ENCODE data around the gene ASCC3.

The ASCC3 gene

GRCh38 chr6:100721256-100721655 lies 159.9 kb downstream of the ASCC3 start:
- no peak for DNase-seq

DNA sequence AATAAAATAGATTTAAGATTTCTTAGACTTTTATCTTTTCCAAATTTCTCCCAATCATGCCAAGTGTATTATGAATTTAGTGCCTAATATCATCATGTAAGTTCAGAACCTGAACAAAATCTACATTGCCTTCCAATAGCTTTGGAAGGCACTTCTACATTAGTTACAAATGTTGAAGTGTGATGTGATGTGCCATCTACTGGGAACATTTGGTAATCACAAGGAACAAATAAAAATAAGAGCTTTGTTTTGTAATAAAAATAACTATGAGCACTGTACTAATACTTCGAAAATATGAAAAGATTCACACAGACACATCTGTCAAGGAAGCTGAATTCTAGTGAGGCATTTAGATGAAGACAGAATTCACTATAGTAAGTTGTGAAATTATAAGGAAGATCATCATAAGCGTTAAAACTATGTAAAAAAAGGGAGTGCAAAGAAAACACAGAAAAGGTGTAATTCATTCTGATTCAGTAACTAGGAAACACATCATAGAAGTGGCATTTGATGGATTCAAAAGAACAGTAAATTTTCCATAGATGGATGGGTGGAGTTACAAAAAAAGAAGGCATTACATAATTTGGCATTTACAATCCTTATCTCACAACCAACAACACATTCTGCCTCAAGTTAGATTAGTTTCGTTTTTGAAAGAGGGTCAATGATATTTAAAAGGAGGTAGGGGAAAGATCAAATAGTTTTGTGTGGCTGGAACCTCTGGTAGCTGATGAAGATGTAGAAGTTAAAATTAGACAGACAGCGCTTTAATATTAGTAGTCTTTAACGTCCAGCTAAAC lies 161.0 kb downstream of the ASCC3 start:
- peak in 1 of 2 experiments; percentile 5 for DNase-seq

GRCh38 chr6:100712997-100713396 lies 168.1 kb downstream of the ASCC3 start:
- no peak for DNase-seq

GRCh38 chr6:100706491-100706890 lies 174.6 kb downstream of the ASCC3 start:
- no peak for DNase-seq

DNA sequence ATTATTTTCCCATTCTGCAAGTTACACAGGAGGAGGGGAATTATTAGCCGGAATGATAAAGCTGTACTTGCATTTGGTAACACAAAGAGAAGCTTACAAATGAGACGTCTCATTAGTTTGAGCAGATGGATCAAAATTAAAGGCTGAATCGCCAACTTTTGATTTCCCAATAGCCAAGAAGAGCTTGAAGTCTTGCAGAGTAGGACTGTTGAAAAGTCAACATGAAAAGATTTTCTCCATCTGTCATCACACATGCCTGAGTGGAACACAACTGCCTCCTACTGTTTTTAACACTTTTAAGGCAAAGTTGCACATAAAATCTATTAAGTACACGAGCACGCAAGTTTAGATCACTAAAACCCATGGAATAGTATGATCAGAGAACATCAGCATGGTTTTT lies 176.2 kb downstream of the ASCC3 start:
- no peak for DNase-seq

DNA sequence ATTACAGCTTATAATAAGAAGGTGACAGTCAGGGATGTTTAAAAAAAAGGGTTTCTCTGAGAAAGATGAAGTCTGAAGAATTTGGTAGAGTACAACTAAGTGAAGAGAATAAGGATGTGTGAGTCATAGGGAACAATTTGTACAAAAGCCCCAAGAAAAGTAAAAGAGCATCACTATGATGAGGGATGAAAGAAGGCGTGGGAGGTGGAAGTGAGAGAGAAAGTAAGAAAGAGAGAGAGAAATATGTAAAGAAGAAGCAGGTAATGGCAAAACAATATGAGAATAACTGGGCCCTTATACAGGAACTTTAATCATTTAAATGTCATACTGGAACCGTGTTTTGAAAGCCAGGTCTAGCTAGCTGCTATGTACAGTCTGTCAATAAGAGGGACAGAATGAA lies 179.4 kb downstream of the ASCC3 start:
- no peak for DNase-seq

DNA sequence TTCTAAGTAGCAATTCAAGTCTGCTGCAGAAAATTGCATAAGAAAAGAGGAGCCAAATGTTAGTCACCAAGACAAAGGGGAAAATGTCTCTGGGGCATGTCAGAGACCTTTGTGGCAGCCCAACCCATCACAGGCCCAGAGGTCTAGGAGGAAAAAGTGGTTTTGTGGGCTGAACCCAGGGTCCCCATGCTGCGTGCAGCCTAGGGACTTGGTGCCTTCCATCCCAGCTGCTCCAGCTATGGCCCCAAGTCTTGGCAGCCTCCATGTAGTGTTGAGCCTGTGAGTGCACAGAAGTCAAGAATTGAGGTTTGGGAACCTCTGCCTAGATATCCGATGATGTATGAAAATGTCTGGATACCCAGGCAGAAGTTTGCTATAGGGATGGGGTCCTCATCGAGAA lies 181.1 kb downstream of the ASCC3 start:
- no peak for DNase-seq

GRCh38 chr6:100695445-100695844 lies 185.7 kb downstream of the ASCC3 start:
- DNase-seq, result no peak

DNA sequence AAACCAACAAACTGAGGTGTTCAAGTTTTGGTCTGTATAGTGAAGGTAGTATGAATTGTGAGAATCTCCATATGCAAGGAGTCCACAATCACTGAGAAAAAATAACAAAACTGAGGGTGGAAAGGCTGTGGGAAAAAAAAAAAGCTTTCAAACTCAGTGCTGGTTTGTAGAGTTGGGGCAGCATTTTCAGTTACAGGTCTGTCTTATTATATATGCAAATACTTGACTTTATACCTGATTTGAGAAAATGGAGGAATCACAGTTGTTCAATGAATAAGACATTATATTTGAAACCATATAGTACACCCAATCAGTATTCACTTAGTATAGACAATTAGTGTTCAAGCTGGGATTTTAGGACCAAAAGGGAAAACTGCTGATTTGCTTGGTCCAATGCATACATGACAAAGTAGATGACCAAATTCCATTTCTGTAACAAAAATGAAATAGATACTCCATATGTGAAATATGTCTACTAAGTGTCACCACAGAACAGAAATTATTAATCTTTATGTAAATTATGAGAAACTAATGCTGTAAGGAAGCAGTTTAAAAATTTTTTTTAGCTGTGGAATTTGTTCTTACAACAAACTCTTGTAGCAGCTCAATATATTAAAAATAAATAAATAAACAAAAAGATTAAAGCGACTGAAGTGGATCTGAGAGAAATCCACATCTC lies 187.7 kb downstream of the ASCC3 start:
- DNase-seq, result no peak

DNA sequence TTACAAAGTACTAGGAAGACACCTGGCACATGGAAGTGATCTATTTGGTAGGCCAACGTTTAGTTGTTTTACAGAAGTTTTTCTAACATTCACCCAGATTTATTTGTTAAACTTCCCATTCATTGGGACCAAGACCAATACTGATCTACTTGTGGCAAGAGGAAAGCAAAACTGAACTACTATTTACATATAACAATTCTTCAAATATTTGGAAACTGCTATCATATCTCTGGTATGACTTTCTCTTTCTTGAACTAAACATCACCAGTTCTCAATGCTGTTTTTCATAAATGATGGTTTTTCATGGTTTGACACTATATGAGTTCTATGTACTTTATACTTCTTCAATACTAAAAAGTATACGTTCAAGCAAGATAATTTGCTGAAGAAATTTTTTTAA lies 189.2 kb downstream of the ASCC3 start:
- DNase-seq, result no peak

DNA sequence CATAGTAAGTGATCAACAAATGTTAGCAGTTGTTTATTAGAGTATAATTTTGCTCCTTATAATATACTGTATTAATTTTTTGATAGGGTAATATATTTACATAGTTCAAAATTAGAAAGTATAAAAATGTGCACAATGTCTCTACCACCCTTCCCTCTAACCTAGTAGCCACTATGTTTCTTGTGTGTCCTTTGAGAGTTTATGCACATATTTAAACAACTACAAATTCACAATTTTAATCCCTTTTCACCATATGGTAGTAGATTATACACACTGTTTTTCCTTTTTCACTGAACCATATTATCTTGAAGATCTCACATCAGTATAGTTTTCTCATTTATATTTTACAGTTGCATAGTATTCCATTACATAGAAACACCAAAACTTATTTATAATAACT lies 194.9 kb downstream of the ASCC3 start:
- no peak for DNase-seq

GRCh38 chr6:100685747-100686146 lies 195.4 kb downstream of the ASCC3 start:
- DNase-seq, result no peak

- no peak for DNase-seq
Measured at GRCh38 chr6:100680163-100680562, 201.0 kb downstream of the ASCC3 start.

DNA sequence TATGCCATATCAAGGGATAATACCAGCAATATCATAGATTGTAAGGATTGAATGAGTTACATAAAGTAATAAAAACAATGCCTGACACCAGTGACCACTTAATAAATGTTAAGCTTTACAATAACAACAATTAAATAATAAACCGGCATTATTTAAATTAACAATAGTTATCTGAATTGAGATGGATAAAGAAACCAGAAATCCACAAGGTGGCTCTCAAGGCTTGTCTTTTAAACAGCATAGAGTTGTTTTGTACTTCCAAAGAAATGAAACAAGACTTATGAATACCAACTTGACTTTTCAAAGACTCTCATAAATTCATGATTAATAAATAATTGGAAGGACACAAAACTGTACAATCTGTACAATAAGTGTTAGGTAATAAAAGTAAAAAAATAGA lies 203.1 kb downstream of the ASCC3 start:
- DNase-seq, result peak in 1 of 2 experiments; percentile 2

- DNase-seq, result no peak
Measured at GRCh38 chr6:100677240-100677639, 203.9 kb downstream of the ASCC3 start.

DNA sequence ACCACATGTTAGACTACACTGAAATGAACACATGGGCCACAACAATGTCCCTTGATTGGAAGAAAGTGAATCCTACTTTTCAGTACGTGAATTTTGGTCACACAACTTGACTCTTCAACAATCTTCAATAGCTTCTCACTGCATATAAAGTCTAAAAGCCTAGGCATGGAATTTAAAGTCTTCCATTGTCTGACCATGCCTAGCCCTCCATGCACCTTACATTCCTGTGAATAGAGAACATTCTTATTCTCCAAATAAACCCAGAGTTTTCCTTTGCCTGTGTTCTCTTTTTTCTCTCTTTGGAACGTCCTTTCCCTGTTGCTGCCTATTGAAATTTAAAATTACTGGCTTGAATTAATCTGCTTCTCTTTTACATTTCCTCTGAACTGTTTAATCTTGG lies 207.5 kb downstream of the ASCC3 start:
- DNase-seq, result no peak

DNA sequence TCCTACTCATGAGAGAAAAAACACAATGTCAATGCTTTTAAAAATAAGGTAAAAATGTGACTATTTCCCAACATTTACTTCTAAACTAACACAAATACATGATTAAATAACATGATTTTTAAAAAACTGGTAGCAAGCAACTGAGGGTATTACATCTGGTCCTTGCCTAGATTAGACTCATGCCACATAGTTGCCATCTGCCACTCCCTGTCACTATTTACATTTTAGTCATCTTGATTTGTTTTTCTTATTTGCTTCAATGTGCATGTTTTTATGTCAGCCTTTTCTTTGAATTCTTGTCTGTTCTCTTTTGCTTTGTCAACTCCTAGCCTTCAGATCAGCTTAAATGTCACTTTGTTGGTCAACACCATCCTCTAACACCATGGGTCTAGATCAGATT lies 209.4 kb downstream of the ASCC3 start:
- DNase-seq, result no peak

- DNase-seq, result no peak
Measured at GRCh38 chr6:100670056-100670455, 211.1 kb downstream of the ASCC3 start.

DNA sequence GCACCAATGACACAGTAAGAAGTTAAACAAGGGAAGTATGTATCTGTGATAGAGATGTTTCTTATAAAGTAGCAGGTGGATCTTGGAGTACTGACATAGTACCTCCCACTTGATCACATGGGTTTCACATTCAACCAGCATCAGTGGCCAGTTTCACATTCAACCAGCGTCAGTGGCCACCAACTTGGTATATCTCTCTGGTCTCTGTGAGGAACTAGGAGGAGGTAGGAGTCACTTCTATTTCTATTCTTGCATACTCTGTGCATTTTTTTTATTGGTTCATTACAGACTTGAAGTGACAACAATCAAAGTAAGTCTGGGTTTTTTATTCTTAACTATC lies 216.1 kb downstream of the ASCC3 start:
- no peak for DNase-seq

- DNase-seq, result peak in 1 of 2 experiments; percentile 4
Measured at GRCh38 chr6:100664274-100665040, 216.7 kb downstream of the ASCC3 start.

- no peak for DNase-seq
Measured at GRCh38 chr6:100663219-100663863, 217.8 kb downstream of the ASCC3 start.

- DNase-seq, result no peak
Measured at GRCh38 chr6:100662264-100662663, 218.9 kb downstream of the ASCC3 start.

- no peak for DNase-seq
Measured at GRCh38 chr6:100658486-100658885, 222.6 kb downstream of the ASCC3 start.
